HT-29 (cell line): ENCODE data around the gene NPBWR2. TPM values are rescaled to one million over a fixed set of nuclear protein-coding genes. Genes with fewer than 3 reads are reported as not detected.
"Not testable (repeated sequence)": the region's sequence is repeated elsewhere in the genome, so short reads cannot be mapped to it uniquely, and the experiment has no call there.

Source experiments
- DNase-seq: peaks from one replicate; pipeline ENCODE4 v3.0.0-alpha.2; 2015; ENCODE audit warnings: low spot score
- total RNA-seq: library from RNA; depleted of rRNA; stranded (reverse); fragments of >200 nt; shearing (Covaris generic); gene quantifications from 2 replicates; pipeline ENCODE4 v1.2.3, GENCODE V29; 2014

Gene NPBWR2
- total RNA-seq, 1 experiment from 2014 or later: not detected

GRCh38 chr20:64104667-64105451, 2.5 kb downstream of the NPBWR2 start:
- DNase-seq: no peak

- no peak for DNase-seq
These were observed 3.3 kb downstream of the NPBWR2 start for GRCh38 chr20:64103871-64104666.

GRCh38 chr20:64102647-64103354, 4.6 kb downstream of the NPBWR2 start:
- DNase-seq: no peak

- DNase-seq: no peak
These were observed 5.4 kb downstream of the NPBWR2 start for GRCh38 chr20:64101731-64102621.

- no peak for DNase-seq
These were observed 6.2 kb downstream of the NPBWR2 start for GRCh38 chr20:64100946-64101688.

- no peak for DNase-seq
These were observed 6.8 kb downstream of the NPBWR2 start for GRCh38 chr20:64100566-64100888.

GRCh38 chr20:64099880-64100565, 7.3 kb downstream of the NPBWR2 start:
- DNase-seq: no peak

GRCh38 chr20:64099086-64099786, 8.1 kb downstream of the NPBWR2 start:
- no peak for DNase-seq

- no peak for DNase-seq
These were observed 8.8 kb downstream of the NPBWR2 start for GRCh38 chr20:64098471-64099013.

- no peak for DNase-seq
These were observed 10.8 kb downstream of the NPBWR2 start for GRCh38 chr20:64096535-64096934.

GRCh38 chr20:64095927-64096326, 11.4 kb downstream of the NPBWR2 start:
- no peak for DNase-seq

GRCh38 chr20:64095455-64095854, 11.9 kb downstream of the NPBWR2 start:
- no peak for DNase-seq

- no peak for DNase-seq
These were observed 14.3 kb downstream of the NPBWR2 start for GRCh38 chr20:64093013-64093503.

- no peak for DNase-seq
These were observed 14.9 kb downstream of the NPBWR2 start for GRCh38 chr20:64092258-64093012.

GRCh38 chr20:64091770-64092169, 15.6 kb downstream of the NPBWR2 start:
- no peak for DNase-seq

GRCh38 chr20:64091340-64091739, 16.0 kb downstream of the NPBWR2 start:
- no peak for DNase-seq

GRCh38 chr20:64090165-64090564, 17.2 kb downstream of the NPBWR2 start:
- no peak for DNase-seq

GRCh38 chr20:64088586-64088985, 18.8 kb downstream of the NPBWR2 start:
- not testable (repeated sequence) for DNase-seq
